HG02870 (cell line): Measurements from ENCODE around the gene CSTPP1.
"Not testable (repeated sequence)": the region's sequence is repeated elsewhere in the genome, so short reads cannot be mapped to it uniquely, and the experiment has no call there.

Experiments used
- ATAC-seq: cut with Tn5 transposase; IDR thresholded peaks from one replicate; pipeline ENCODE4 v1.9.1; 2021; ENCODE audit warnings: mild to moderate bottlenecking, moderate library complexity; ENCODE audit not compliant: unreplicated experiment

Gene CSTPP1

GRCh38 chr11:47087801-47088200, 151.2 kb downstream of the CSTPP1 start:
- ATAC-seq = no peak

DNA sequence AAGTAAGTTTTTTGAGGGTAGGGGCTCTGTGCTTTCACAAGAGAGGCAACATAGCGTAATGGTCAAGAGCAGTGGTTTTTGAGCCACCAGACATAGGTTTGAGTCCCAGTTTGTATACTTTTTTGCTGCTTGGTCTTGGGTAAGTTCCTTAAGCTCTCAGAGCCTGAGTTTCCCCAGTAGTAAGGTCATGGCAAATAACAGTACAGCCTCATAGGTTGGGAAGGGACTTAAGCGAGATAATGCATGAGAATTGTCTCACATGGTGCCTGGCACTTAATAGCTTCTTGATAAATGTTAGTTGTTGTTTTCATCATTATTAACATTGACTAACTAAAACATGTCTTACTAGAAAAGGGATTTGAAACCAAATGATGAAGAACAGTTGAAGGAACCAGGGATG, 157.0 kb downstream of the CSTPP1 start:
- no peak for ATAC-seq

GRCh38 chr11:47096871-47097270, 160.3 kb downstream of the CSTPP1 start:
- ATAC-seq = not testable (repeated sequence)

- ATAC-seq = not testable (repeated sequence)
These were observed 161.7 kb downstream of the CSTPP1 start for GRCh38 chr11:47098223-47098622.

- no peak for ATAC-seq
These were observed 162.8 kb downstream of the CSTPP1 start for GRCh38 chr11:47099214-47099917.

DNA sequence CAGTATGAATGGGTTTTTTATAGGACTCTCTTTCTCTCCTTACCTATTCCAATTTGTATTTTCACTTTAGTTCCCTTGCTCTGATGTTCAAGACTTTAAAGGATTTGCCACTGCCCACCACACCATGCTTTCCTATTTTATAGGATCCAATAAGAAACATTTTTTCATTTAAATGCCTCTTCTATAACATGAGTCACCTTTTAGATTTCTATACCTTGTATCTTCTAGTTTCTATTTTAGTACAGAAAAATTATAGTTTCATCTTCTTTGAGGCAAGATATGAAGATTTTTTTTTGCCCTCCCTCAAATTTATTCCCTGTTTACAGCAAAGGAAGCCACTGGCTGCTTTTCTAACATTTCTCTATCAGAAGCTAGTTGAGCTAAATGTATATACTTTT, 163.4 kb downstream of the CSTPP1 start:
- ATAC-seq = no peak

DNA sequence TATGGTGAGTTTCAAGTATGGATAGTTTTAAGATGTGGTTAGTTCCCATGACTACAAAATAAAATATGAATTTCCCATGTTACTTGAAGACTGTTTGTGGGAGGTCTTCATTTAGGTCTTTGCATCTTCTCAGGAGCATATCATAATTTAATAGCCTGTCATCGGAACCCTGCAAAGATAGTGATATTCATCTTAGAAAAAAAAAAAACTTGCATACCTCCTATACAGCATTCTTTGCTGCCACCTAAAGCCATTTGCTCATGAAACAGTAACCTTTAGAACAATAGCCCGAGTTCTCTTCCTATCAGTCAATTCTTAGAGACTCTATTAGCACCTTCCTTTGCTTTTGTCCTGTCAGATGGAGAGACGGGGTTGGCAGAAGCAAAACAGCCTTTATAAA, 164.8 kb downstream of the CSTPP1 start:
- no peak for ATAC-seq

DNA sequence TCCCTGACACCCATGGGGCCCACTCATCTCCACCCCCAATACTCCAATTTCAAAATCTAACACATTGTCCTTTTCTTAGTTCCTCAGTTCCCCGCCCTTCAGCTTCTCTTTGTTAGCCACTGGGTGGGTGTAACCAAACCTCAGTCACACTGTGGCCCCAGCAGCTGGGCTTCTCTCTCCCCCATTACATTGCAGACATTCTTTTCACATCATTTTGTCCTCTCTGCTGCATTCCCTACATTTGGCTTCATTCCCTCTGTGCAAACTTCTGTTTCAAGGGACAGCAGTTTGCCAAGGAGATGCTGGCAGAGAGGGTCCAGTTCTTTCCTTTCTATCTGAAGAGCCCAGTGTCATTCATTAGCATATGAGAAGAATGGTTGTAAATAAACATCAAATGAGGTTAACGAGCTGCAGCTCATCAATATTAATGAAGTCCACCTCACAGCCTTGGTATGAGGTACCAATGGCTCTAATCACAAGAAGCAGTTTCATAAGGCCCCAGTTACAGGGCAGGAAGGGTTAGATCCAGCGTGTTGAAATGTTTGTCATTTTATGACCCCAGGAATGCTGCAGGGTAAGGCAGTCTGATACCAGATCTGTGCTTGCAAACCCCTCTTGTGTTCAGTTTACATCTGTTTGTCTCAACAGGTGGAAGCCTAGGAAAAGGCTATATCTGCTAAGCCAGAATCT, 167.8 kb downstream of the CSTPP1 start:
- no peak for ATAC-seq

DNA sequence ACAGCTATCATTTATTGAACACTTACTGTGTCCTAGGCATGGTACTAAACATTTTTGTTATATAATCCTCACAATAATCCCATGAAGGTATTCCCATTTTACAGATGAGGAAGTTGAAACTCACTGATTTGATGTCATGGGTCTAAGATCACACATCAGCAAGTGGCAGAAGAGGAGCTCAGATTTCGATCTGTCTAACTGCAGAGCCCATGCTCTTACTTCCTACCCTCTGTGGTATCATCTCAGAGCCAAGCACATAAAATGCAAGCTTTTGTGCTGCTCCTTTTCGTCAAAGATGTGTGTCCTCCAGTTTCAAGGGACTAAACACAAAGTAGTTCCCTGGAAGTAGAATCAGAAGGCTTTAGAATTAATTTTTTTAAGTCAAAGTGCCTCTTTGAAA, 169.0 kb downstream of the CSTPP1 start:
- ATAC-seq = no peak

GRCh38 chr11:47105974-47106373, 169.4 kb downstream of the CSTPP1 start:
- no peak for ATAC-seq

GRCh38 chr11:47106798-47107411, 170.3 kb downstream of the CSTPP1 start:
- no peak for ATAC-seq

- ATAC-seq = no peak
These were observed 171.2 kb downstream of the CSTPP1 start for GRCh38 chr11:47107744-47108143.

- no peak for ATAC-seq
These were observed 171.7 kb downstream of the CSTPP1 start for GRCh38 chr11:47108214-47108613.

GRCh38 chr11:47109051-47109726, 172.6 kb downstream of the CSTPP1 start:
- ATAC-seq = no peak

DNA sequence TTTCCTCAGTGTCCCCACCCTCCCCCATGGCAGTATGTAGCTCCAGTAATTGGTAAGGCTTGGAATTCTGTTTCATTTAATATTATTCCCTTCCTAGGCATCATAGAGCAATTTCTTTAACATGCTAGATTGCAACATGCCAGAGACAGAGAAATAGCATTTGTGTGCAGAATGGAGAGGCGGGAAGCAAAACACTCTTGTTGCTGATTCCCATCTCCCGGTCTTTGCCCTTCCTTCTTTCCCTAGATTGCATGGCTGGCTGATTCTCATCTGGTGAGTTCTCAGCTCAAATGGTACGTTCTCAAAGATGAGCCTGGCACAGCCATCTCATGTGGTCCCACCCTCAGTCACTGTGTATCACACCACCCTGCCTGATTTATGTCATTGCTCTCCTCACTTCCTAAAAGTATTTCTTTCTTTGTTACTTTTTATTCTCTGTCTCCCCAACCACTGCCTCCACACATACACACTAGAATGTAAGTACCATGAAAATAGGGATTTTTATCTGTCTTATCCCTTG, 173.2 kb downstream of the CSTPP1 start:
- no peak for ATAC-seq

- peak; percentile 82 for ATAC-seq
These were observed 174.8 kb downstream of the CSTPP1 start for GRCh38 chr11:47111318-47111804.

DNA sequence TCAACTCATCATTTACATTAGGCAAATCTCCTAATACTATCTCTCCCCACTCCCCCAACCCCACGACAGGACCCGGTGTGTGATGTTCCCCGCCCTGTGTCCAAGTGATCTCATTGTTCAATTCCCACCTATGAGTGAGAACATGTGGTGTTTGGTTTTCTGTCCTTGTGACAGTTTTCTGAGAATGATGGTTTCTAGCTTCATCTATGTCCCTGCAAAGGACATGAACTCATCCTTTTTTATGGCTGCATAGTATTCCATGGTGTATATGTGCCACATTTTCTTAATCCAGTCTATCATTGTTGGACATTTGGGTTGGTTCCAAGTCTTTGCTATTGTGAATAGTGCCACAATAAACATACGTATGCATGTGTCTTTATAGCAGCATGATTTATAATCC, 176.4 kb downstream of the CSTPP1 start:
- ATAC-seq = not testable (repeated sequence)

DNA sequence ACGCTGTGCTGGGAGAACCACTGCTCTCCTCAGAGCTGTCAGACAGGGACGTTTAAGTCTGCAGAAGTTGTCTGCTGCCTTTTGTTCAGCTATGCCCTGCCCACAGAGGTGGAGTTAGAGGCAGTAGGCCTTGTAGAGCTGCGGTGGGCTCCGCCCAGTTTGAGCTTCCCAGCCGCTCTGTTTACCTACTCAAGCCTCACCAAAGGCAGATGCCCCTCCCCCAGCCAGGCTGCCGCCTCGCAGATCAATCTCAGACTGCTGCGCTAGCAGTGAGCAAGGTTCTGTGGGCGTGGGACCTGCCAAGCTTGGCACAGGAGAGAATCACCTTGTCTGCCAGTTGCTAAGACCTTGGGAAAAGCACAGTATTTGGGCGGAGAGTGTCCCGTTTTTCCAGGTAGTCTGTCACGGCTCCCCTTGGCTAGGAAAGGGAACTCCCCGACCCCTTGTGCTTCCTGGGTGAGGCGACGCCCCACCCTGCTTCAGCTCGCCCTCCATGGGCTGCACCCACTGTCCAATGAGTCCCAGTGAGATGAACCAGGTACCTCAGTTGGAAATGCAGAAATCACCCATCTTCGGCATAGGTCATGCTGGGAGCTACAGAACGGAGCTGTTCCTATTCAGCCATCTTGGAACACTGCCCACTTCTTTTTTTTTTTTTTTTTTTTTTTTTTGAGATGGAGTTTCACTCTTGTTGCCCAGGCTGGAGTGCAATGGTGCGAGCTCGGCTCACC, 182.6 kb downstream of the CSTPP1 start:
- not testable (repeated sequence) for ATAC-seq

GRCh38 chr11:47121056-47121455, 184.5 kb downstream of the CSTPP1 start:
- ATAC-seq = no peak

DNA sequence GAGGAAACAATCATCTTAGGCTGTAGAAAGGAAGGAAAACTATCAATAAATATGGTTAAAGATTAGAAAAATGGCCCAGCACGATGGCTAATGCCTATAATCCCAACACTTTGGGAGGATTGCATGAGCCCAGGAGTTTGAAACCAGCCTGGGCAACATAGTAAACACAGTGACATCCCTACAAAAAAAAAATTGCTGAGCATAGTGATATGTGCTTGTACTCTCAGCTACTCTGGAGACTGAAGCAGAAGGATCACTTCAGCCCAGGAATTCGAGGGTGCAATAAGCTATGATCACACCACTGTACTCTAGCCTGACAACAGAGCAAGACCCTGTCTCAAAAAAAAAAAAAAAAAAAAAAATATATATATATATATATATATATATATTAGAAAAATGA, 185.2 kb downstream of the CSTPP1 start:
- ATAC-seq = no peak
